GM12878 (cell line): ENCODE data around the gene CMTM5. TPM values are rescaled to one million over a fixed set of nuclear protein-coding genes. Genes with fewer than 3 reads are reported as not detected.

ENCODE experiments used
- ATAC-seq: fragments of 200-7000 bp; cut with Tn5 transposase; 3 replicates; pipeline ENCODE4 v1.9.1; 2020; ENCODE audit warnings: mild to moderate bottlenecking, moderate library complexity
- BruUV-seq: library from RNA; stranded (reverse); fragments of 400-500 nt; replicated peaks from 2 replicates; lab custom pipeline; 2021; lab: Mats Ljungman, UMichigan
- CTCF ChIA-PET: fragments of 300-600 bp; sonication (Branson Sonifier 250); formaldehyde crosslinking; extraction: SDS; loops from one replicate; lab custom pipeline; 2021; ENCODE audit warnings: inconsistent platforms; lab: Yijun Ruan, JAX
- POLR2A ChIA-PET: fragments of 350-600 bp; formaldehyde crosslinking; extraction: SDS; loops from one replicate; lab custom pipeline; 2021; ENCODE audit warnings: inconsistent platforms; lab: Charles Lee
- RAD21 ChIA-PET: fragments of 300-600 bp; sonication (Branson Sonifier 250); formaldehyde crosslinking; loops from one replicate; lab custom pipeline; 2023; ENCODE audit warnings: antibody characterized with exemption; ENCODE audit not compliant: unreplicated experiment; lab: Charles Lee
- SMC1A ChIA-PET: fragments of 300-600 bp; sonication (Branson Sonifier 250); formaldehyde crosslinking; loops from one replicate; lab custom pipeline; 2023; ENCODE audit not compliant: unreplicated experiment, uncharacterized antibody; lab: Charles Lee
- DNase-seq: peaks from one replicate; pipeline ENCODE4 v3.0.0-alpha.2; 2011; ENCODE audit warnings: low read depth, low spot score
- FAIRE-seq: peaks from 3 replicates; lab custom pipeline; 2011; peaks lifted over from hg19 to GRCh38; lab: Jason Lieb, UNC
- H2AFZ ChIP-seq: 2 replicates; pipeline ENCODE4 v1.6.0; 2011; ENCODE audit warnings: low read depth, low read length, control low read depth; ENCODE audit not compliant: control insufficient read depth
- H3K27ac ChIP-seq: 2 replicates; pipeline ENCODE4 v1.5.1; 2011; ENCODE audit warnings: control low read depth; ENCODE audit not compliant: control insufficient read depth, insufficient read depth
- H3K27me3 ChIP-seq, 2 experiments: replicated peaks in 1 of 2; 2 replicates each; pipeline versions ENCODE4 v1.6.0 to v1.6.1; 2011; ENCODE audit warnings: low read length in 1 of 2; ENCODE audit not compliant: control insufficient read depth in 2 of 2, insufficient read depth in 2 of 2
- H3K36me3 ChIP-seq, 2 experiments: 2 replicates each; pipeline ENCODE4 v1.5.1; 2011; ENCODE audit warnings: low read length in 1 of 2; ENCODE audit not compliant: control insufficient read depth in 2 of 2, insufficient read depth in 2 of 2
- H3K4me1 ChIP-seq: 2 replicates; pipeline ENCODE4 v1.6.1; 2011; ENCODE audit warnings: mild to moderate bottlenecking, low read length, moderate library complexity, mixed read lengths; ENCODE audit not compliant: control insufficient read depth, insufficient read depth
- H3K4me2 ChIP-seq: 2 replicates; pipeline ENCODE4 v1.6.0; 2011; ENCODE audit warnings: control low read depth; ENCODE audit not compliant: control insufficient read depth, insufficient read depth
- H3K4me3 ChIP-seq: fragments of 200-600 bp; sonication (generic); 2 replicates; pipeline ENCODE4 v1.5.1; 2016
- H3K79me2 ChIP-seq: 2 replicates; pipeline ENCODE4 v1.6.0; 2011; ENCODE audit warnings: low read length; ENCODE audit not compliant: control insufficient read depth, insufficient read depth
- H3K9ac ChIP-seq: 2 replicates; pipeline ENCODE4 v1.8.0; 2011; ENCODE audit warnings: low read length, control low read depth, mixed read lengths; ENCODE audit not compliant: control insufficient read depth, insufficient read depth
- H3K9me3 ChIP-seq: replicated peaks from 3 replicates; pipeline ENCODE4 v1.5.1; 2011; ENCODE audit warnings: mild to moderate bottlenecking, low read length; ENCODE audit not compliant: control insufficient read depth, insufficient read depth
- H4K20me1 ChIP-seq: 2 replicates; pipeline ENCODE4 v1.6.0; 2011; ENCODE audit not compliant: control insufficient read depth, insufficient read depth
- BCL3 ChIP-seq: IDR thresholded peaks from 2 replicates; pipeline ENCODE4 v1.6.1; 2011; ENCODE audit warnings: borderline replicate concordance, low read depth, mild to moderate bottlenecking, moderate library complexity, low read length; ENCODE audit not compliant: insufficient read depth, poor library complexity, severe bottlenecking
- CHD1 ChIP-seq: IDR thresholded peaks from 2 replicates; pipeline ENCODE4 v1.6.1; 2012; ENCODE audit warnings: low read depth, low read length, improper control_type of control experiment
- GATAD2B ChIP-seq: fragments of 450-650 bp; conservative IDR thresholded peaks from 2 replicates; pipeline ENCODE4 v1.6.1; 2017; ENCODE audit warnings: low read depth, mild to moderate bottlenecking, moderate library complexity
- IRF4 ChIP-seq: IDR thresholded peaks from 2 replicates; pipeline ENCODE4 v1.6.1; 2011; ENCODE audit warnings: low read depth, low read length
- MEF2A ChIP-seq: IDR thresholded peaks from 2 replicates; pipeline ENCODE4 v1.6.1; 2011; ENCODE audit warnings: low read depth, mild to moderate bottlenecking, low read length, moderate library complexity; ENCODE audit not compliant: insufficient read depth
- MTA2 ChIP-seq: fragments of 450-650 bp; IDR thresholded peaks from 2 replicates; pipeline ENCODE4 v1.6.1; 2016; ENCODE audit warnings: low read depth, mild to moderate bottlenecking, moderate library complexity
- NFXL1 ChIP-seq: fragments of 450-650 bp; IDR thresholded peaks from 2 replicates; pipeline ENCODE4 v1.6.1; 2017; ENCODE audit warnings: antibody characterized with exemption, mild to moderate bottlenecking, borderline replicate concordance
- NFYB ChIP-seq: IDR thresholded peaks from 2 replicates; pipeline ENCODE4 v1.6.1; 2011; ENCODE audit warnings: low read depth, mild to moderate bottlenecking, low read length, improper control_type of control experiment, moderate library complexity; ENCODE audit not compliant: insufficient read depth
- PKNOX1 ChIP-seq: fragments of 450-650 bp; IDR thresholded peaks from 2 replicates; pipeline ENCODE4 v1.6.1; 2016; ENCODE audit warnings: mild to moderate bottlenecking
- RAD51 ChIP-seq: fragments of 450-650 bp; IDR thresholded peaks from 2 replicates; pipeline ENCODE4 v1.6.1; 2016; ENCODE audit warnings: moderate library complexity, mild to moderate bottlenecking, inconsistent platforms
- SUPT20H ChIP-seq: IDR thresholded peaks from 2 replicates; pipeline ENCODE4 v1.6.1; 2011; ENCODE audit warnings: low read depth, mild to moderate bottlenecking, low read length, moderate library complexity, borderline replicate concordance; ENCODE audit not compliant: control insufficient read depth
- USF1 ChIP-seq: IDR thresholded peaks from 2 replicates; pipeline ENCODE4 v1.6.1; 2011; ENCODE audit warnings: borderline replicate concordance, low read depth, mild to moderate bottlenecking, moderate library complexity, mixed read lengths, low read length; ENCODE audit not compliant: insufficient read depth; ENCODE audit errors: extremely low read length
- YY1 ChIP-seq: IDR thresholded peaks from 2 replicates; pipeline ENCODE4 v1.6.1; 2011; ENCODE audit warnings: low read depth, mild to moderate bottlenecking, low read length
- ZBTB40 ChIP-seq: fragments of 450-650 bp; IDR thresholded peaks from 2 replicates; pipeline ENCODE4 v1.6.1; 2016; ENCODE audit warnings: mild to moderate bottlenecking, moderate library complexity, borderline replicate concordance
- ZNF384 ChIP-seq: IDR thresholded peaks from 2 replicates; pipeline ENCODE4 v1.6.1; 2012; ENCODE audit warnings: low read depth, mild to moderate bottlenecking, low read length, improper control_type of control experiment, borderline replicate concordance
- WGBS: methylation state at CpG from one replicate; pipeline ENCODE4 v1.1.6; 2016; ENCODE audit warnings: low lambda C conversion rate; ENCODE audit not compliant: insufficient replicate concordance, insufficient coverage; ENCODE audit errors: missing lambda C conversion rate; 5-methylcytosine and 5-hydroxymethylcytosine counted together
- in situ Hi-C: fragments of 300-500 bp; cut with MboI; formaldehyde crosslinking; loops from 9 replicates; pipeline ENCODE4 v1.14.3; 2018; ENCODE audit warnings: mixed read lengths
- intact Hi-C: fragments of 100-400 bp; cut with micrococcal nuclease; formaldehyde crosslinking; loops from one replicate; pipeline ENCODE4 v1.14.2; 2022; ENCODE audit not compliant: unreplicated experiment
- polyA plus RNA-seq, 11 experiments: library from polyadenylated mRNA; depleted of rRNA in 4 of 11; unstranded in 6 of 11; stranded (reverse) in 5 of 11; fragments of >200 nt; fragmentation: Nextera tagmentation in 4 of 11; fragmentation: Illumina TruSeq in 1 of 11; extraction: Ambion mirVana in 4 of 11; extraction: Trizol in 1 of 11; gene quantifications; 1 replicate in 1 of 11; 2 replicates in 10 of 11; pipeline versions ENCODE4 v1.2.1 to v1.2.3, GENCODE V29; 2011 to 2016; ENCODE audit warnings: inconsistent platforms in 2 of 11, missing spikeins in 2 of 11, low read depth in 1 of 11
- total RNA-seq, 4 experiments: library from RNA; depleted of rRNA in 3 of 4; stranded (reverse); fragments of >200 nt in 3 of 4; fragmentation: Illumina TruSeq in 1 of 4; extraction: Trizol in 1 of 4; gene quantifications; 2 replicates each; pipeline versions ENCODE4 v1.2.1 to v1.2.3, GENCODE V29; 2013 to 2021

The CMTM5 gene
- total and polyA plus RNA-seq, 10 of the 15 experiments (the other 5 are each of a cell fraction or from before 2014, with no cell fraction given) = not detected

- no peak for DNase-seq
- ChIA-PET SMC1A (no interaction called here), CTCF (no interaction called here), RAD21 (no interaction called here), POLR2A (no interaction called here)
- Histone ChIP-seq H3K4me1 (no peaks in the 10 kb centered on the region), H3K27me3 (peaks cover 0 to 3% of the 10 kb centered on the region in 2 experiments; a peak in 3 of 4 replicates), H3K79me2 (no peaks in the 10 kb centered on the region), H3K4me3 (no peak within 1 kb of the TSS), H3K4me2 (no peak within 1 kb of the TSS), H3K9me3 (no peaks in the 10 kb centered on the region), H3K9ac (no peak within 1 kb of the TSS), H2AFZ (no peak within 1 kb of the TSS), H4K20me1 (no peaks in the 10 kb centered on the region), H3K36me3 (no peaks in the 10 kb centered on the region), H3K27ac (no peak within 1 kb of the TSS)
- BruUV-seq = no TSS peak
- in situ Hi-C loops = no loop called here
- no peak for ATAC-seq
- FAIRE-seq = no peak
- WGBS = 41% methylated on average over 15 of the region's 15 CpGs
- intact Hi-C loops = no loop called here
- no peak for TF ChIP-seq YY1
- TF ChIP-seq IRF4 = no peak
- TF ChIP-seq RAD51 = no peak
- TF ChIP-seq PKNOX1 = no peak
- no peak for TF ChIP-seq MTA2
- no peak for TF ChIP-seq ZBTB40
- no peak for TF ChIP-seq GATAD2B
- TF ChIP-seq BCL3 = no peak
- no peak for TF ChIP-seq CHD1
- no peak for TF ChIP-seq NFYB
- TF ChIP-seq SUPT20H = no peak
- no peak for TF ChIP-seq ZNF384
- no peak for TF ChIP-seq USF1
- TF ChIP-seq MEF2A = no peak
- no peak for TF ChIP-seq NFXL1
These were observed 30.9 kb downstream of the CMTM5 start, which contains the start of gene MYH6 for GRCh38 chr14:23407516-23408306. TSS of gene MYH6 (minus strand) at chr14:23408273. CDS start at chr14:23407223, 1,050 bp downstream.
